Tibial nerve (tissue), 4 donors: ENCODE measurements around the gene EHHADH. TPM values are rescaled to one million over a fixed set of nuclear protein-coding genes. Genes with fewer than 3 reads are reported as not detected.
"Not testable (repeated sequence)": the region's sequence is repeated elsewhere in the genome, so short reads cannot be mapped to it uniquely, and the experiment has no call there.

ENCODE experiments used
- DNase-seq, 2 donors: peaks; one replicate each; pipeline ENCODE4 v3.0.0-alpha.2; 2019; ENCODE audit warnings: low spot score in 2 of 2
- H3K27ac ChIP-seq, 4 donors: fragments of 200-600 bp; sonication (generic) in 3 of 4; one replicate each; pipeline ENCODE4 v1.5.1; 2017 to 2019; ENCODE audit warnings: mild to moderate bottlenecking in 1 of 4
- H3K27me3 ChIP-seq, 2 donors: fragments of 200-600 bp; sonication (generic) in 1 of 2; one replicate each; pipeline versions ENCODE4 v1.5.1 to v1.6.0; 2017 to 2019
- H3K36me3 ChIP-seq, 3 donors: fragments of 200-600 bp; sonication (generic); one replicate each; pipeline ENCODE4 v1.5.1; 2018 to 2019
- H3K4me1 ChIP-seq, 4 donors: fragments of 200-600 bp; sonication (generic) in 3 of 4; one replicate each; pipeline ENCODE4 v1.5.1; 2017 to 2019
- H3K4me3 ChIP-seq, 4 donors: fragments of 200-600 bp; sonication (generic) in 3 of 4; one replicate each; pipeline ENCODE4 v1.5.1; 2017 to 2019; ENCODE audit warnings: mild to moderate bottlenecking in 1 of 4, moderate library complexity in 1 of 4
- H3K9me3 ChIP-seq, 4 donors: fragments of 200-600 bp; sonication (generic) in 3 of 4; one replicate each; pipeline ENCODE4 v1.5.1; 2017 to 2019
- CTCF ChIP-seq, 5 experiments: fragments of 200-600 bp in 3 of 5; fragments of 450-650 bp in 2 of 5; sonication (generic) in 3 of 5; IDR thresholded peaks; one replicate each; pipeline ENCODE4 v1.5.1; 2016 to 2019; ENCODE audit warnings: antibody characterized with exemption in 5 of 5, mild to moderate bottlenecking in 3 of 5, moderate library complexity in 2 of 5
- EP300 ChIP-seq, 2 donors: sonication (generic); formaldehyde crosslinking; IDR thresholded peaks; one replicate each; pipeline ENCODE4 v1.6.1; 2017; ENCODE audit warnings: antibody characterized with exemption in 2 of 2, mild to moderate bottlenecking in 1 of 2
- POLR2A ChIP-seq, 2 donors: fragments of 450-650 bp; IDR thresholded peaks; one replicate each; pipeline ENCODE4 v1.6.1; 2017; ENCODE audit warnings: antibody characterized with exemption in 2 of 2, mild to moderate bottlenecking in 2 of 2, moderate library complexity in 2 of 2
- WGBS, 2 donors: methylation state at CpG; one replicate each; pipeline ENCODE4 v1.1.5; 2018; 5-methylcytosine and 5-hydroxymethylcytosine counted together
- total RNA-seq, 4 donors: library from RNA; depleted of rRNA; stranded (reverse); fragments of >200 nt; gene quantifications; one replicate each; pipeline ENCODE4 v1.1.0, GENCODE V29; 2016

The EHHADH gene
- total RNA-seq, 4 donors from 2014 or later = 3.1 to 5.2 (median 4.1) TPM

DNA sequence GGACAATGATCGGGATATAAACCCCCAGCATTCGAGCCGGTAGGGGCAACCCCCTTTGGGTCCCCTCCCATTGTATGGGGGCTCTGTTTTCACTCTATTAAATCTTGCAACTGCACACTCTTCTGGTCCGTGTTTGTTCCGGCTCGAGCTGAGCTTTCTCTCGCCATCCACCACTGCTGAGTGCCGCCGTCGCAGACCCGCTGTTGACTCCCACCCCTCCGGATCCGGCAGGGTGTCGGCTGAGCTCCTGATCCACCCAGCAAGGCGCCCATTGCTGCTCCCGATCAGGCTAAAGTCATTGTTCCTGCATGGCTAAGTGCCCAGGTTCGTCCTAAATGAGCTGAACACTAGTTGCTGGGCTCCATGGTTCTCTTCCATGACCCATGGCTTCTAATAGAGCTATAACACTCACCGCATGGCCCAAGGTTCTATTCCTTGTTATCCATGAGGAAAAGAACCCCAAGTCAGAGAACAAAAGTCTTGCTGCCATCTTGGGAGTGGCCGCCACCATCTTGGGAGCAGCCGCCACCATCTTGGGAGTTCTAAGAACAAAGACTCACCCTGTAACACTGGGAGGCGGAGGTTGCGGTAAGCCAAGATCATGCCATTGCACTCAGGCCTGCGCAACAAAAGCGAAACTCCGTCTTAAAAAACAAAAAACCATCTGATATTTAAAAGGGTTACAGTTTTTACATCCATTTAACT, 11.2 kb upstream of the EHHADH start:
- DNase-seq = no peak
- no peaks in the 10 kb centered on the region for H3K9me3 ChIP-seq
- no peak overlapping the region for H3K27ac ChIP-seq
- 93 to 94% methylated on average over 25 of the region's 25 CpGs for WGBS, 2 donors
- no peaks in the 10 kb centered on the region for H3K4me1 ChIP-seq
- no peaks in the 10 kb centered on the region for H3K36me3 ChIP-seq
- H3K4me3 ChIP-seq = no peak overlapping the region
- peaks cover 0 to 5% of the 10 kb centered on the region in 2 donors for H3K27me3 ChIP-seq
- no peak for TF ChIP-seq POLR2A (IDR thresholded peaks at IDR 0.05)
- TF ChIP-seq EP300 (IDR thresholded peaks at IDR 0.05) = no peak
- no peak for TF ChIP-seq CTCF (IDR thresholded peaks at IDR 0.05)

GRCh38 chr3:185263423-185263822, 9.6 kb upstream of the EHHADH start:
- TF ChIP-seq POLR2A (IDR thresholded peaks at IDR 0.05) (no peak), CTCF (IDR thresholded peaks at IDR 0.05) (no peak), EP300 (IDR thresholded peaks at IDR 0.05) (no peak)
- Histone ChIP-seq H3K4me1 (no peaks in the 10 kb centered on the region), H3K4me3 (no peak overlapping the region), H3K36me3 (no peaks in the 10 kb centered on the region), H3K9me3 (peaks cover 0 to 6% (median 0%) of the 10 kb centered on the region in 4 donors), H3K27me3 (no peaks in the 10 kb centered on the region), H3K27ac (no peak overlapping the region)
- no peak for DNase-seq
- 93 to 94% methylated on average over 4 of the region's 4 CpGs for WGBS, 2 donors

DNA sequence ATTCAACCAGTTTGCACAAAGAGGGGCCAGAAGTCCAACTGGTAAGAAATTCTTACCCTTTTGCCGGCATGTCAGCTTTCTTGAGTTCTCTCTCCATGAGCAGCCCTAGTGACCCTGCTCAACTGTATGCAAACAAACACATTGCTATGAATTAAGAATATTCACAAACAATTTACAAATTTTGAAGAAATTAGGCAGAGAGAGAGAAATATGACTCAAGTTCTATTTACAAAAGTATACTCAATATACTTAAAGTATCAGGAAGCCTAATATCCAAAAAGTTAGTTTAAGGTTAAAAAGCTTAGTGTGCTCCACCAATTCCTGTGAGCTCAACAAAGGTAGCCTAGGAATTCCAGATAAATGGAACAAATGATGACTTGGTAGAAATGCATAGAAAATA, 3.5 kb upstream of the EHHADH start:
- TF ChIP-seq POLR2A (IDR thresholded peaks at IDR 0.05) (no peak), EP300 (IDR thresholded peaks at IDR 0.05) (no peak), CTCF (IDR thresholded peaks at IDR 0.05) (no peak)
- WGBS, 2 donors = 97 to 98% methylated on average over 1 of the region's 1 CpG
- H3K36me3 ChIP-seq = no peaks in the 10 kb centered on the region

GRCh38 chr3:185254799-185255198, 950 bp upstream of the EHHADH start:
- H3K4me1 ChIP-seq = no peaks in the 10 kb centered on the region
- TF ChIP-seq POLR2A (IDR thresholded peaks at IDR 0.05) = no peak
- TF ChIP-seq CTCF (IDR thresholded peaks at IDR 0.05) = no peak
- TF ChIP-seq EP300 (IDR thresholded peaks at IDR 0.05) = no peak
- H3K27ac ChIP-seq = no peak overlapping the region
- H3K9me3 ChIP-seq = peaks cover 0 to 19% (median 3%) of the 10 kb centered on the region in 4 donors
- no peak overlapping the region for H3K4me3 ChIP-seq
- WGBS, 2 donors = 90 to 94% methylated on average over 4 of the region's 4 CpGs
- no peak for DNase-seq
- H3K27me3 ChIP-seq = no peaks in the 10 kb centered on the region
- H3K36me3 ChIP-seq = no peaks in the 10 kb centered on the region

More for the DNA sequence above, 3.5 kb upstream of the EHHADH start:
- H3K4me3 ChIP-seq = no peak overlapping the region
- no peak overlapping the region for H3K27ac ChIP-seq
- peaks cover 0 to 19% (median 3%) of the 10 kb centered on the region in 4 donors for H3K9me3 ChIP-seq
- no peaks in the 10 kb centered on the region for H3K27me3 ChIP-seq
- no peaks in the 10 kb centered on the region for H3K4me1 ChIP-seq
- no peak for DNase-seq

GRCh38 chr3:185253133-185253532, 716 bp downstream of the EHHADH start:
- WGBS, 2 donors = 76 to 82% methylated on average over 3 to 4 of the region's 4 CpGs
- H3K9me3 ChIP-seq = peaks cover 0 to 11% (median 3%) of the 10 kb centered on the region in 4 donors
- H3K36me3 ChIP-seq, H3K27me3 ChIP-seq, H3K4me1 ChIP-seq, H3K27ac ChIP-seq, DNase-seq: not testable (repeated sequence)
- peak overlapping the region in 2 of 4 donors; percentile 56 to 58 for H3K4me3 ChIP-seq
